Suppressor macrophage treated with lipopolysaccharide for 4 hours (primary cell): ENCODE measurements around the gene CXCL16.

Source experiments
- DNase-seq: peaks from one replicate; pipeline ENCODE4 v3.0.0-alpha.2; 2020

The CXCL16 gene

GRCh38 chr17:4750606-4751005, 10.9 kb upstream of the CXCL16 start:
- DNase-seq: no peak

DNA sequence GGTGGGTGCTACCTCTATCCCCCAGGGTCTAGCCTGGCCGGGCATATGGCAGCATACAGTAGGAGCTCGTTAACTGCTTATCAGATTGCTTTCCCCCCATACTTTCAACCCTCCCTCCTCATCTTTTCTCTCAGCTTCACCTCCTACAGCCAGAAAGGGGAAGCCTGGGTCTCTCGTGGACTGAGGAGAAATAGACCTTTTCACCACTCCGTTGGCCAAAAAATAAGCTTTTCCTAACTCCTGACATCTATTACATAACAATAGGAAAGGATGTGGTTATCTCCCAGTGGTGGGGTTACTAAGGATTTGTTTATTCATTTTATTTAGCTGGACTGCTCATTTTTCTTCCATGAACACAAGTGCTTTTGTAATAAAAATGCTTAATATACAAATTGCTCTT, 9.0 kb upstream of the CXCL16 start:
- DNase-seq: peak; percentile 47

DNA sequence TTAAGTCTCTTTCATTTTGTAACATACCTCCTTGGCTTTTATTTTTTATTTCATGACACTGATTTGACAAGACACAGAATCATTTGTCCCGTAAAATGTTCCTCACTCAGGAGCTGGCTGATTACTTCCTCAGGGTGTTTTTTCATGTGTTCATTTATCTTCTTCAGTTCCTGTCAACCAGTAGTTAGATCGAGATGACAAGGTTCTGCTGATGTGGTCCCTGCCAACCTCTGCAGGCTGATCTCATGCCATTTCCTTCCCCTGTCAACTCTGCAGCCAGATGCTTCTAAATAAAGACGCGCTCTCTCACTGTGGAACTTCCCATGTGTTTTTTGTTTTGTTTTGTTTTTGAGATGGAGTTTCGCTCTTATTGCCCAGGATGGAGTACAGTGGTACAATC, 8.1 kb upstream of the CXCL16 start:
- DNase-seq: peak; percentile 95

DNA sequence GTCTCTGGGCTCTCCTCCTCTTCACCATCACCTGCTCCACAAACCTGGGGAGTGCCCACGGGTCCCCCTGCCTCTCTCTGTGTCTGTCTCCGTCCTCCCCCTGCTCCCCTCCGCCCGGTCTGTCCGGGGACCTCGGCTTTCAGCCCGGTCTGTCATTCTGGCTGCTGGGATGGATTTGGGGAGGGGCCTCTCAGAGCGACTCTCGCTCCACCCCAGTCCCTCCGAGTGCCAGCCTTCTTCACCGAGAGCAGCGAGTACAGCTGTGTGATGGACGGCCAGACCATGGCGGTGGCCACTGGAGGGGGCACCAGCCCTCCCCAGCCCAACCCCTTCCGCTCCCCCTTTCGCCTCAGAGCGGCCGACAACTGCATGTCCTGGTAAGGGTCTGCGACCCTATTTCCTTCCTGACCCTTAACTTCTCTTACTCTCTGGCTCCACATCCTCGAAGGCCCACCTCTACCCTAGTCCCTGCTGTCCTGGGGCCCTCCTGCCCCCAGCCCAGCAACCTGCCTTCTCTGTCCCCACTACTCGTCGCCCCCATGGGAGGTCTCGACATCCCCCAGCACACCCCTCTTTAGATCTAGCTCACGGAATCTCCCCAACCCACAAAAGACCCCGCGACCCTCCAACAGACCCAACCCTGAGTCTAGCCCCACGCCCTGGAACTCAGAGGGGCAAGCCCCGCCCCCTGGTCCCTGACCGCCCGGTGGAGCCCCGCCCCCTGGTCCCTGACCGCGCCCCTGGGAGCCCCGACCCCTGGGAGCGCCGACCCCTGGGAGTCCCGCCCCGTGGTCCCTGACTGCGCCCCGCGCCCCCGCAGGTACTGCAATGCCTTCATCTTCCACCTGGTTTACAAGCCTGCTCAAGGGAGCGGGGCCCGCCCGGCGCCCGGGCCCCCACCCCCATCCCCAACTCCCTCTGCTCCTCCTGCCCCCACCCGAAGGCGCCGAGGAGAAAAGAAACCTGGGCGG, 5.6 kb upstream of the CXCL16 start:
- DNase-seq: no peak

- DNase-seq: no peak
Measured at GRCh38 chr17:4743898-4744297, 4.2 kb upstream of the CXCL16 start.

GRCh38 chr17:4743216-4743615, 3.5 kb upstream of the CXCL16 start:
- no peak for DNase-seq

- DNase-seq: no peak
Measured at GRCh38 chr17:4742629-4743028, 2.9 kb upstream of the CXCL16 start.

- DNase-seq: no peak
Measured at GRCh38 chr17:4742133-4742532, 2.4 kb upstream of the CXCL16 start.

DNA sequence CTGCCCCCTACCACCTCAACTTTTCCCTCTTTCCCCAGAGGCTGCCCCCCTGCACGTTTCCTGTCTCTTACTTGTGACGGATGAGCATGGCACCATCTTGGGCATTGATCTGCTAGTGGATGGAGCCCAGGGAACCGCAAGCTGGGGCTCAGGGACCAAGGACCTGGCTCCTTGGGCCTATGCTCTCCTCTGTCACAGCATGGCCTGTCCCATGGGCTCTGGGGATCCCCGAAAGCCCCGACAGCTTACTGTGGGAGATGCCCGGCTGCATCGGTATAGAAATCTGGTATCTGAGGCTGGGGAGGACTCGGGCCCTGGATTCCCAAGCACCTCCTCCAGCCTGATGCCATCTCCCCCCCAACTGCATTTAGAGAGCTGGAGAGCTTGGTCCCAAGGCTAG, 1.8 kb upstream of the CXCL16 start:
- DNase-seq: no peak

GRCh38 chr17:4740584-4740983, 856 bp upstream of the CXCL16 start:
- DNase-seq: no peak

- no peak for DNase-seq
Measured at GRCh38 chr17:4740025-4740351, 260 bp upstream of the CXCL16 start.

GRCh38 chr17:4738136-4739121, 1.3 kb downstream of the CXCL16 start:
- DNase-seq: peak; percentile 36

- DNase-seq: peak; percentile 89
Measured at GRCh38 chr17:4735876-4736651, 3.7 kb downstream of the CXCL16 start.

GRCh38 chr17:4734857-4735475, 4.8 kb downstream of the CXCL16 start:
- no peak for DNase-seq

DNA sequence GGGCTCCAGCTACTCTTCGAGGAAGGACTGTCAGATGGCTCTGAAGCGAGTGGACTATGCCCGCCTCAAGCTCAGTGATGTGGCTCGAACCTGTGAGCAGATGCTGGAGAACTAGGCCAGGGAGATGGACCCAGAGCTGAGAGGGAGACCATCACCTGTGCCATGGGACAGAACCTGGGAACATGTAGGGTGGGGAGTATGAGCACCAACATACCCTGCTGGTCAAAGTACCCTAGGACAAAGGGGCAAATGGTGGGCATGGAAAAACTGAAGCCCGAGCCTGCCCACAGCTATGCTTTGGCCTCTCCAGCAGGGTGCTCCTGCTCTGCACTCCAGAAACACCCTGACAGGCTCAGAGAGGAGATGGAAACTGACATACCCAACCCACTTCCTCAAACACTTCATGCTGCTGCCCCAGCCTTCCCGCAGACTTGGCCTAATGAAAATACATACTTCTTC, 6.6 kb downstream of the CXCL16 start:
- peak; percentile 92 for DNase-seq

DNA sequence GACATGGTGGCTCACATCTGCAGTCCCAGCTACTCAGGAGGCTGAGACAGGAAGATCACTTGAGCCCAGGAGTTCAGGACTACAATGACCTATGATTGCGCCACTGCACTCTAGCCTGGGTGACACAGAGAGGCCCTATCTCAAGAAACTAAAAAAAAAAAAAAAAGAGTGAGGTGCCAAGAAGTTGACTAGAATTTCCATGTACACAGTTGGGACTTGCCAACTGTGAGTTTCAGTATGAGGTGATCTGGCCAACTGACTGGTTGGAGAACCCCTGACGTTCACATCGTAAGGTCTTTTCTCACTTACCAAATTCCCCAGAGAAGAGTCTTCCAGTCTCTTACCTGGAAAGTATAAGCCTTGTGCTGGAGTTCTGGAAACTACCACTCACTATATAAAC, 11.6 kb downstream of the CXCL16 start:
- DNase-seq: peak; percentile 70

- DNase-seq: peak; percentile 80
Measured at GRCh38 chr17:4725646-4726310, 13.9 kb downstream of the CXCL16 start.

- DNase-seq: no peak
Measured at GRCh38 chr17:4724650-4725049, 15.1 kb downstream of the CXCL16 start.

GRCh38 chr17:4722678-4723240, 17.0 kb downstream of the CXCL16 start:
- peak; percentile 58 for DNase-seq

- DNase-seq: no peak
Measured at GRCh38 chr17:4721203-4722135, 18.3 kb downstream of the CXCL16 start.
